NCI-H2196 (cell line): ENCODE results near the gene SSRP1.
"Not testable (repeated sequence)": the region's sequence is repeated elsewhere in the genome, so short reads cannot be mapped to it uniquely, and the experiment has no call there.

Source experiments
- DNase-seq: peaks from one replicate; lab custom pipeline; 2025; ENCODE audit not compliant: unreplicated experiment; lab: John Stamatoyannopoulos, UW

The SSRP1 gene

GRCh38 chr11:57335343-57336110 lies at the start of gene SSRP1:
SSRP1 (minus strand) TSS chr11:57335892; CDS start chr11:57335121, 771 bp downstream.
- peak; percentile 87 for DNase-seq

GRCh38 chr11:57380975-57381374 lies 45.3 kb upstream of the SSRP1 start, which contains the start of gene PRG3:
PRG3 (minus strand) TSS chr11:57381150; CDS start chr11:57380708, 442 bp downstream.
- no peak for DNase-seq

- no peak for DNase-seq
These were observed 44.0 kb upstream of the SSRP1 start for GRCh38 chr11:57379732-57380131.

- no peak for DNase-seq
These were observed 42.5 kb upstream of the SSRP1 start for GRCh38 chr11:57378186-57378585.

- no peak for DNase-seq
These were observed 41.4 kb upstream of the SSRP1 start for GRCh38 chr11:57377107-57377506.

- no peak for DNase-seq
These were observed 40.7 kb upstream of the SSRP1 start for GRCh38 chr11:57376095-57377090.

GRCh38 chr11:57375490-57375889 lies 39.8 kb upstream of the SSRP1 start:
- DNase-seq: no peak

- DNase-seq: no peak
These were observed 39.3 kb upstream of the SSRP1 start for GRCh38 chr11:57374966-57375365.

- no peak for DNase-seq
These were observed 37.5 kb upstream of the SSRP1 start for GRCh38 chr11:57373146-57373545.

- no peak for DNase-seq
These were observed 35.2 kb upstream of the SSRP1 start for GRCh38 chr11:57370941-57371340.

- no peak for DNase-seq
These were observed 34.6 kb upstream of the SSRP1 start for GRCh38 chr11:57370251-57370650.

GRCh38 chr11:57368845-57369232 lies 33.1 kb upstream of the SSRP1 start:
- DNase-seq: no peak

GRCh38 chr11:57368106-57368844 lies 32.6 kb upstream of the SSRP1 start:
- peak; percentile 53 for DNase-seq

- DNase-seq: no peak
These were observed 29.4 kb upstream of the SSRP1 start for GRCh38 chr11:57364851-57365660.

- DNase-seq: no peak
These were observed 27.7 kb upstream of the SSRP1 start for GRCh38 chr11:57363131-57364080.

GRCh38 chr11:57361926-57362325 lies 26.2 kb upstream of the SSRP1 start:
- DNase-seq: no peak

GRCh38 chr11:57361420-57361819 lies 25.7 kb upstream of the SSRP1 start:
- DNase-seq: not testable (repeated sequence)

GRCh38 chr11:57360991-57361390 lies 25.3 kb upstream of the SSRP1 start:
- DNase-seq: no peak
